Breast epithelium (tissue), 4 donors: Measurements from ENCODE around the gene MUC5AC. TPM values are rescaled to one million over a fixed set of nuclear protein-coding genes. Genes with fewer than 3 reads are reported as not detected.
A peak's percentile ranks its signal among the peaks of the same experiment; 100 is the strongest.

Experiments used
- DNase-seq, 2 donors: peaks; one replicate each; pipeline ENCODE4 v3.0.0-alpha.2; 2019; ENCODE audit warnings: low spot score in 2 of 2
- H3K27ac ChIP-seq, 2 donors: fragments of 200-600 bp; sonication (generic) in 1 of 2; one replicate each; pipeline ENCODE4 v1.5.1; 2016 to 2019; ENCODE audit warnings: mild to moderate bottlenecking in 1 of 2
- H3K27me3 ChIP-seq, 2 donors: fragments of 200-600 bp; sonication (generic) in 1 of 2; one replicate each; pipeline versions ENCODE4 v1.5.1 to v1.6.0; 2017 to 2019; ENCODE audit warnings: control low read depth in 1 of 2, mild to moderate bottlenecking in 1 of 2
- H3K36me3 ChIP-seq: fragments of 200-600 bp; one replicate; pipeline ENCODE4 v1.5.1; 2019
- H3K4me1 ChIP-seq, 2 donors: fragments of 200-600 bp; sonication (generic); one replicate each; pipeline ENCODE4 v1.5.1; 2016 to 2019; ENCODE audit warnings: control low read depth in 1 of 2
- H3K4me3 ChIP-seq, 3 donors: fragments of 200-600 bp; sonication (generic); 1 replicate in 2 of 3; 2 replicates in 1 of 3; pipeline ENCODE4 v1.5.1; 2016 to 2019; ENCODE audit warnings: mild to moderate bottlenecking in 3 of 3, moderate library complexity in 2 of 3
- H3K9me3 ChIP-seq, 2 donors: fragments of 200-600 bp; sonication (generic) in 1 of 2; one replicate each; pipeline ENCODE4 v1.5.1; 2016 to 2019; ENCODE audit warnings: control low read depth in 1 of 2
- CTCF ChIP-seq, 3 donors: fragments of 450-650 bp; IDR thresholded peaks; one replicate each; pipeline ENCODE4 v1.5.1; 2016 to 2017; ENCODE audit warnings: antibody characterized with exemption in 3 of 3, mild to moderate bottlenecking in 3 of 3, moderate library complexity in 3 of 3
- POLR2A ChIP-seq: fragments of 450-650 bp; IDR thresholded peaks from one replicate; pipeline ENCODE4 v1.6.1; 2016; ENCODE audit warnings: antibody characterized with exemption, mild to moderate bottlenecking, moderate library complexity
- POLR2AphosphoS5 ChIP-seq, 3 donors: sonication (generic); formaldehyde crosslinking; IDR thresholded peaks; one replicate each; pipeline ENCODE4 v1.6.1; 2017; ENCODE audit warnings: antibody characterized with exemption in 3 of 3
- intact Hi-C: fragments of 100-400 bp; cut with DNase I; formaldehyde crosslinking; loops from one replicate; pipeline ENCODE4 v1.15.1; 2023; ENCODE audit warnings: low total_unique reads
- total RNA-seq, 3 donors: library from RNA; depleted of rRNA; stranded (reverse); fragments of >200 nt; gene quantifications; one replicate each; pipeline ENCODE4 v1.1.0, GENCODE V29; 2016

The MUC5AC gene
- total RNA-seq, 3 donors from 2014 or later = not detected

- intact Hi-C loops = no loop called here
- TF ChIP-seq CTCF (IDR thresholded peaks at IDR 0.05) (no peak), POLR2A (no peak), POLR2AphosphoS5 (IDR thresholded peaks at IDR 0.05) (no peak)
- peak in 1 of 2 donors; percentile 51 for DNase-seq
- H3K36me3 ChIP-seq = no peaks in the 10 kb centered on the region
- H3K9me3 ChIP-seq = no peaks in the 10 kb centered on the region
- no peak overlapping the region for H3K4me3 ChIP-seq
- peaks cover 0 to 4% of the 10 kb centered on the region in 2 donors for H3K4me1 ChIP-seq
- H3K27ac ChIP-seq = peak overlapping the region; percentile 78 to 80
- peaks cover 4 to 78% of the 10 kb centered on the region in 2 donors for H3K27me3 ChIP-seq
These were observed 66.3 kb downstream of the MUC5AC start for GRCh38 chr11:1224111-1224490.

DNA sequence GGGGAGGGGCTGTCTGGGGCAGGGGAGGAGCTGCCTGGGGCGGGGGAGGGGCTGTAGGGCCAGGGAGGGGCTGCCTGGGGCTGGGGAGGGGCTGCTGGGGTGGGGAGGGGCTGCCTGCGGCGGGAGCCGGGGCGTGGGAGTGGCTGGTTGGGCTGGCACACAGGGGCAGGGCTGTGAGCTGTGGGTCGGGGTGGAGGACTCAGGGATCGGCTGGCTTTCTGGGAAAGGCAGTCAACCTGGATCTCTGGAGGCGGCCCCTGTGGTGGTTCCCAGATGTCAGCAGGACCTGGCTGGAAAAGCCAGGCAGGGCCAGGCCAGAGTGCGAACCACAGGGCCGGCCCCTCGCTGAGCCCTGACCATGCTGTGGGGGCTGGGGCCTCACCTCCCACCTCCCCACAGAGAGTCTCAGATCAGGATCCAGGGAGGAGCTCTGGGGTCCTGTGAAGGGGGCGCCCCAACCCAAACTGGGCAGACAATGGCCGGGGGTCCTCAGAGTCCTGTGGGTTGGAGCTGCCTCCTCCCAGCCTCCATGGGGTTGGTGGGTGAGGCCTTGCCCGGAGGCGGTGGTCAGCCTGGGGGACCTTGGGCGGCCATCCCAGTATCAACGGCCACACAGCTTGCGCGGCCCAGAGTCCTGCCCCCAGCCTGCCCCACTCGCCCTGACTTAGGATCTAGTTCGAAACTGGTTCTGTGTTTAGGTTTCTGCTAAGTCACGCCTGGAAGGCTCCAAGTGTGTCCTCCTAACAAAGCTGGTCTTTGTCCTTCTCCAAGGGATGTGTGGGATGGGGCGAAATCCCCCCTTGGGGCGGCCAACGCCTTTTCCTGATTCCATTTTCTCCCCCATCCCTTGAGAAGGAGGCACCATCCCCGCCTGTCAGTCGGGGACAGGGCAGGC, 67.0 kb downstream of the MUC5AC start:
- intact Hi-C loops = no loop called here

GRCh38 chr11:1225386-1226225, 67.9 kb downstream of the MUC5AC start:
- Histone ChIP-seq H3K27me3 (peaks cover 4 to 77% of the 10 kb centered on the region in 2 donors), H3K36me3 (no peaks in the 10 kb centered on the region), H3K4me3 (no peak overlapping the region), H3K27ac (peak overlapping the region; percentile 19 to 78), H3K4me1 (peaks cover 0 to 4% of the 10 kb centered on the region in 2 donors), H3K9me3 (no peaks in the 10 kb centered on the region)
- intact Hi-C loops = no loop called here
- TF ChIP-seq POLR2AphosphoS5 (IDR thresholded peaks at IDR 0.05) (no peak), POLR2A (no peak), CTCF (IDR thresholded peaks at IDR 0.05) (no peak)
- no peak for DNase-seq

More for the DNA sequence above, 67.0 kb downstream of the MUC5AC start:
- Histone ChIP-seq H3K27ac (peak overlapping the region; percentile 78 to 80), H3K27me3 (peaks cover 4 to 78% of the 10 kb centered on the region in 2 donors), H3K36me3 (no peaks in the 10 kb centered on the region), H3K9me3 (no peaks in the 10 kb centered on the region), H3K4me3 (no peak overlapping the region), H3K4me1 (peaks cover 0 to 4% of the 10 kb centered on the region in 2 donors)
- no peak for TF ChIP-seq POLR2A
- TF ChIP-seq POLR2AphosphoS5 (IDR thresholded peaks at IDR 0.05) = no peak
- TF ChIP-seq CTCF (IDR thresholded peaks at IDR 0.05) = no peak
- DNase-seq = peak; percentile 36 to 50

GRCh38 chr11:1226226-1226985, 68.7 kb downstream of the MUC5AC start:
- H3K4me1 ChIP-seq = peaks cover 0 to 4% of the 10 kb centered on the region in 2 donors
- H3K36me3 ChIP-seq = no peaks in the 10 kb centered on the region
- H3K27me3 ChIP-seq = peaks cover 4 to 77% of the 10 kb centered on the region in 2 donors
- TF ChIP-seq POLR2AphosphoS5 (IDR thresholded peaks at IDR 0.05) = no peak
- no peak overlapping the region for H3K4me3 ChIP-seq
- DNase-seq = peak in 1 of 2 donors; percentile 50
- H3K9me3 ChIP-seq = no peaks in the 10 kb centered on the region
- intact Hi-C loops = no loop called here
- no peak overlapping the region for H3K27ac ChIP-seq

DNA sequence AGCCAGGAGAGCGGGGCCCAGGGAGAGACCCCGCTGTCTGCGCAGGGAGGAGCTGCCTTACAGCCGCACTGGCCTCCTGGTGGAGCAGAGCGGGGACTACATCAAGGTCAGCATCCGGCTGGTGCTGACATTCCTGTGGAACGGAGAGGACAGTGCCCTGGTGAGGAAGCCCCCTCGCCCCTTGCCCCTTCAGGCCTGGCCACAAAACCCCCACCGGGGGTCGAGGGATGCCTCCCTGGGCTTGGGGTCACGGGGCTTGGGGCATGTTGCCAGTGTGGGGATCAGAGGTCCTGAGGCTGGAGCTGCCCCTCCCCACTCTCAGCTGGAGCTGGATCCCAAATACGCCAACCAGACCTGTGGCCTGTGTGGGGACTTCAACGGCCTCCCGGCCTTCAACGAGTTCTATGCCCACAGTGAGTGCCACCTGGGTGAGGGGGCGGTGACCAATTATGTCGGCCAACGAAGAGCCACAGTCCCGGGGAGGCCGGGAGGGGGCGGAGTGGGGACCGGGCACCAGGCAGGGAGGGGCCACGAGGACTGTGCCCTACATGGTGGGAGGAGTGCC, 69.3 kb downstream of the MUC5AC start:
- no peak for DNase-seq
- no peaks in the 10 kb centered on the region for H3K9me3 ChIP-seq
- peaks cover 4 to 79% of the 10 kb centered on the region in 2 donors for H3K27me3 ChIP-seq
- no peak overlapping the region for H3K27ac ChIP-seq
- H3K36me3 ChIP-seq = no peaks in the 10 kb centered on the region
- H3K4me3 ChIP-seq = no peak overlapping the region
- TF ChIP-seq CTCF (IDR thresholded peaks at IDR 0.05) (no peak), POLR2AphosphoS5 (IDR thresholded peaks at IDR 0.05) (no peak), POLR2A (no peak)
- peaks cover 0 to 4% of the 10 kb centered on the region in 2 donors for H3K4me1 ChIP-seq
- intact Hi-C loops = no loop called here
